ENCODE results near the gene SUN5. TPM values are rescaled to one million over a fixed set of nuclear protein-coding genes. Genes with fewer than 3 reads are reported as not detected.

Gene SUN5
- total RNA-seq, 1 experiment from 2014 or later = not detected

GRCh38 chr20:32962053-32962452 lies 42.2 kb downstream of the SUN5 start:
- ChIA-PET CTCF (no interaction called here), POLR2A (interaction anchor here (0.6 kb wide), 1 partner anchor 580 kb away, joined by 5 read pairs; no protein-coding TSS in a partner anchor)
- Mint-ChIP-seq H3K27me3 (ENCODE audit: low read depth) (peaks cover 7% of the 10 kb centered on the region), H3K9me3 (peaks cover 18% of the 10 kb centered on the region), H3K36me3 (peaks cover 10% of the 10 kb centered on the region), H3K4me3 (no peak overlapping the region), H3K4me1 (peaks cover 6% of the 10 kb centered on the region), H3K27ac (no peak overlapping the region)
- ATAC-seq = no peak
- no peak for DNase-seq (ENCODE audit: low spot score)
- TF ChIP-seq HMGXB4 (CRISPR knock-in tag; IDR thresholded peaks at IDR 0.05) (no peak), ZNF121 (CRISPR knock-in tag; IDR thresholded peaks at IDR 0.05) (no peak), NFE2L1 (CRISPR knock-in tag; IDR thresholded peaks at IDR 0.05) (no peak), ZMAT4 (CRISPR knock-in tag; IDR thresholded peaks at IDR 0.05) (no peak)

- DNase-seq (ENCODE audit: low spot score) (no peak), ATAC-seq (no peak)
- H3K27me3 Mint-ChIP-seq (ENCODE audit: low read depth) = peaks cover 12% of the 10 kb centered on the region
- TF ChIP-seq OVOL2 (CRISPR knock-in tag; IDR thresholded peaks at IDR 0.05; ENCODE audit: borderline replicate concordance) = no peak
- peaks cover 14% of the 10 kb centered on the region for H3K36me3 Mint-ChIP-seq
- H3K27ac Mint-ChIP-seq = no peak overlapping the region
- H3K9me3 Mint-ChIP-seq = peaks cover 26% of the 10 kb centered on the region
- peaks cover 6% of the 10 kb centered on the region for H3K4me1 Mint-ChIP-seq
- H3K4me3 Mint-ChIP-seq = no peak overlapping the region
- CTCF ChIA-PET = interaction anchor here (0.6 to 1.7 kb wide), 3 partner anchors 16 to 35 kb away, joined by 3 to 7 read pairs (median 4); no protein-coding TSS in a partner anchor
- POLR2A ChIA-PET = no interaction called here
Measured at GRCh38 chr20:32960849-32961731, 43.1 kb downstream of the SUN5 start.

GRCh38 chr20:32960222-32960518 lies 44.1 kb downstream of the SUN5 start:
- no peak for ATAC-seq
- Mint-ChIP-seq H3K4me1 (peaks cover 6% of the 10 kb centered on the region), H3K9me3 (peaks cover 31% of the 10 kb centered on the region), H3K27ac (no peak overlapping the region), H3K36me3 (peaks cover 14% of the 10 kb centered on the region), H3K27me3 (ENCODE audit: low read depth) (peaks cover 12% of the 10 kb centered on the region), H3K4me3 (no peak overlapping the region)
- no peak for DNase-seq (ENCODE audit: low spot score)
- TF ChIP-seq CDX4 (CRISPR knock-in tag; IDR thresholded peaks at IDR 0.05; ENCODE audit: borderline replicate concordance) (no peak), CBFB (CRISPR knock-in tag; IDR thresholded peaks at IDR 0.05; ENCODE audit: low read depth) (no peak), MAX (CRISPR knock-in tag; IDR thresholded peaks at IDR 0.05) (no peak)
- ChIA-PET POLR2A (interaction anchor here (0.6 kb wide), 1 partner anchor 275 kb away, joined by 6 read pairs; no protein-coding TSS in a partner anchor), CTCF (interaction anchor here (1.5 to 1.7 kb wide), 2 partner anchors 15 to 17 kb away, joined by 4 to 7 read pairs; no protein-coding TSS in a partner anchor)

- Mint-ChIP-seq H3K9me3 (peaks cover 33% of the 10 kb centered on the region), H3K4me3 (no peak overlapping the region), H3K27ac (no peak overlapping the region), H3K27me3 (ENCODE audit: low read depth) (peaks cover 16% of the 10 kb centered on the region), H3K4me1 (peaks cover 6% of the 10 kb centered on the region), H3K36me3 (peaks cover 14% of the 10 kb centered on the region)
- DNase-seq (ENCODE audit: low spot score) = no peak
- ChIA-PET CTCF (interaction anchor here (1.5 to 1.7 kb wide), 2 partner anchors 14 to 16 kb away, joined by 4 to 7 read pairs; no protein-coding TSS in a partner anchor), POLR2A (interaction anchor here (0.5 to 0.6 kb wide), 2 partner anchors 249 to 274 kb away, joined by 3 to 6 read pairs; no protein-coding TSS in a partner anchor)
- no peak for ATAC-seq
- TF ChIP-seq ZSCAN18 (CRISPR knock-in tag; IDR thresholded peaks at IDR 0.05) (no peak), ZNF281 (CRISPR knock-in tag; IDR thresholded peaks at IDR 0.05) (no peak), ZNF317 (CRISPR knock-in tag; IDR thresholded peaks at IDR 0.05; ENCODE audit: borderline replicate concordance, low read depth) (no peak), MYBL2 (CRISPR knock-in tag; IDR thresholded peaks at IDR 0.05) (no peak), RELA (CRISPR knock-in tag; IDR thresholded peaks at IDR 0.05; ENCODE audit: borderline replicate concordance) (no peak), ZNF425 (CRISPR knock-in tag; conservative IDR thresholded peaks at IDR 0.05) (no peak)
Measured at GRCh38 chr20:32959351-32960221, 44.6 kb downstream of the SUN5 start.
